ENCODE results near the gene DAB1.

DAB1 gene

GRCh38 chr1:57158604-57158998, 265.3 kb downstream of the DAB1 start:
- no peak overlapping the region for H3K4me3 ChIP-seq (ENCODE audit: low read depth, low read length)
- no peak for TF ChIP-seq CTCF (IDR thresholded peaks at IDR 0.05; ENCODE audit: control insufficient read depth, extremely low read depth, insufficient read depth)
- no peak for DNase-seq (ENCODE audit: low read depth)

- no peak overlapping the region for H3K4me3 ChIP-seq (ENCODE audit: low read depth, low read length)
- no peak for DNase-seq (ENCODE audit: low read depth)
- no peak for TF ChIP-seq CTCF (IDR thresholded peaks at IDR 0.05; ENCODE audit: control insufficient read depth, extremely low read depth, insufficient read depth)
Measured at GRCh38 chr1:57157818-57158603, 265.8 kb downstream of the DAB1 start.

- no peak for DNase-seq (ENCODE audit: low read depth)
- TF ChIP-seq CTCF (IDR thresholded peaks at IDR 0.05; ENCODE audit: control insufficient read depth, extremely low read depth, insufficient read depth), result no peak
- no peak overlapping the region for H3K4me3 ChIP-seq (ENCODE audit: low read depth, low read length)
Measured at GRCh38 chr1:57156907-57157306, 267.0 kb downstream of the DAB1 start.

- H3K4me3 ChIP-seq (ENCODE audit: low read depth, low read length), result no peak overlapping the region
- TF ChIP-seq CTCF (IDR thresholded peaks at IDR 0.05; ENCODE audit: control insufficient read depth, extremely low read depth, insufficient read depth), result no peak
- DNase-seq (ENCODE audit: low read depth), result no peak
Measured at GRCh38 chr1:57146100-57146499, 277.8 kb downstream of the DAB1 start.

GRCh38 chr1:57142999-57143398, 280.9 kb downstream of the DAB1 start:
- TF ChIP-seq CTCF (IDR thresholded peaks at IDR 0.05; ENCODE audit: control insufficient read depth, extremely low read depth, insufficient read depth), result no peak
- no peak for DNase-seq (ENCODE audit: low read depth)
- H3K4me3 ChIP-seq (ENCODE audit: low read depth, low read length), result no peak overlapping the region

GRCh38 chr1:57142169-57142568, 281.7 kb downstream of the DAB1 start:
- no peak for TF ChIP-seq CTCF (IDR thresholded peaks at IDR 0.05; ENCODE audit: control insufficient read depth, extremely low read depth, insufficient read depth)
- no peak for DNase-seq (ENCODE audit: low read depth)
- no peak overlapping the region for H3K4me3 ChIP-seq (ENCODE audit: low read depth, low read length)

All from LNCaP clone FGC (cell line).